GM13977 (cell line): ENCODE data around the gene CTSO.
"Not testable (repeated sequence)": the region's sequence is repeated elsewhere in the genome, so short reads cannot be mapped to it uniquely, and the experiment has no call there.

Source experiments
- DNase-seq: peaks from one replicate; pipeline ENCODE4 v3.0.0; 2012; ENCODE audit warnings: low spot score
- in situ Hi-C: fragments of 300-500 bp; cut with MboI; formaldehyde crosslinking; loops from one replicate; pipeline ENCODE4 v1.12.0; 2022; ENCODE audit warnings: low sequenced_read_pairs, low pct_unique_long_range_greater_than_20kb, mixed read lengths, inconsistent platforms; ENCODE audit not compliant: unreplicated experiment
- TF ChIP-seq, protein P1 (sequence below): IDR thresholded peaks from 2 replicates; pipeline ENCODE4 v1.5.1; 2012; ENCODE audit warnings: mild to moderate bottlenecking, control low read depth; ENCODE audit not compliant: insufficient read depth; ENCODE audit errors: extremely low read depth, missing control alignments

Gene CTSO

DNA sequence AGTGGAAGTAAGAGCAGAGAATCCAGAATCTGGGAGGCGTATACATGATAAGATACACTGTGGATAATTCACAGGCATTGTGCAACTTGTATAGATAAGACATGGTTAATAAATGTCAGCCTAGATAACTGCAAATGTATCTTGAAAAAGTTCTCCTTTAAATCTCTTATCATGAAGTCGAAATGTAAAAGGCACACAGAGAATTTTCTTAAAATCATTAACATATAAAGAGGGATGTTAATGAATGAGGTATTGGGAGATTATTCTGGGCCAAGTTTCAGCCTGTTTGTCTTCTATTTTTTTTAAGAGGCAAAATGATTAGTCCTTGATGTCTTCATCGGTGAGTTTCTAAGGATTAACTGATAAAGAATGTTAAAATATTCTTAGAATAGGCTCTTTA is 49.3 kb downstream of the CTSO start:
- in situ Hi-C loops: no loop called here

DNA sequence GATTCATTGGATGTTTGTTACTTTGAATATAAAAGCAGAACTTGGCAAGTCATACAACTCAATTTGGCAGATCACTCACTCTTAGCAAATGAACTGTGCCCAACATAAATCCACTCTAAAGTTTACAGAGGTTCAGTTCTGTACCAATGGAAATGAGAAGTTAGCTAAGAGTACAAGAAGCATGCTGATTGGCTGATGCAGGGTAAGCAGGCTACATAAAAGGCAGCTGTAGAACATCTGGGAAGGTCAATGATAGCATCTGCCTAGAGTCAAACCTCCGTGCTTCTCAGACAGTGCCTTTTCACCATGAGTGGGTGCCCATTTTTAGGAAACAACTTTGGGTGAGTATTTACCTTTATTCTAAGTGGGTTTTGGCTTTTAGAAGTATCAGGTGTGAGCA is 50.2 kb downstream of the CTSO start, which contains the start of gene TDO2:
TDO2 (plus strand) TSS at position 244 of the 400 bp plus-strand sequence; CDS start at position 307, 63 bp downstream.
- in situ Hi-C loops: no loop called here
- DNase-seq: no peak
- TF ChIP-seq, protein P1, sequence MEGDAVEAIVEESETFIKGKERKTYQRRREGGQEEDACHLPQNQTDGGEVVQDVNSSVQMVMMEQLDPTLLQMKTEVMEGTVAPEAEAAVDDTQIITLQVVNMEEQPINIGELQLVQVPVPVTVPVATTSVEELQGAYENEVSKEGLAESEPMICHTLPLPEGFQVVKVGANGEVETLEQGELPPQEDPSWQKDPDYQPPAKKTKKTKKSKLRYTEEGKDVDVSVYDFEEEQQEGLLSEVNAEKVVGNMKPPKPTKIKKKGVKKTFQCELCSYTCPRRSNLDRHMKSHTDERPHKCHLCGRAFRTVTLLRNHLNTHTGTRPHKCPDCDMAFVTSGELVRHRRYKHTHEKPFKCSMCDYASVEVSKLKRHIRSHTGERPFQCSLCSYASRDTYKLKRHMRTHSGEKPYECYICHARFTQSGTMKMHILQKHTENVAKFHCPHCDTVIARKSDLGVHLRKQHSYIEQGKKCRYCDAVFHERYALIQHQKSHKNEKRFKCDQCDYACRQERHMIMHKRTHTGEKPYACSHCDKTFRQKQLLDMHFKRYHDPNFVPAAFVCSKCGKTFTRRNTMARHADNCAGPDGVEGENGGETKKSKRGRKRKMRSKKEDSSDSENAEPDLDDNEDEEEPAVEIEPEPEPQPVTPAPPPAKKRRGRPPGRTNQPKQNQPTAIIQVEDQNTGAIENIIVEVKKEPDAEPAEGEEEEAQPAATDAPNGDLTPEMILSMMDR: no peak

More for the DNA sequence above, 49.3 kb downstream of the CTSO start:
- TF ChIP-seq, protein P1: no peak
- no peak for DNase-seq

- no peak for DNase-seq
- in situ Hi-C loops: no loop called here
- TF ChIP-seq, protein P1: no peak
Observed at GRCh38 chr4:155901013-155901412, 52.7 kb downstream of the CTSO start.

- in situ Hi-C loops: no loop called here
- TF ChIP-seq, protein P1: no peak
- DNase-seq: no peak
Observed at GRCh38 chr4:155900381-155900780, 53.3 kb downstream of the CTSO start.

DNA sequence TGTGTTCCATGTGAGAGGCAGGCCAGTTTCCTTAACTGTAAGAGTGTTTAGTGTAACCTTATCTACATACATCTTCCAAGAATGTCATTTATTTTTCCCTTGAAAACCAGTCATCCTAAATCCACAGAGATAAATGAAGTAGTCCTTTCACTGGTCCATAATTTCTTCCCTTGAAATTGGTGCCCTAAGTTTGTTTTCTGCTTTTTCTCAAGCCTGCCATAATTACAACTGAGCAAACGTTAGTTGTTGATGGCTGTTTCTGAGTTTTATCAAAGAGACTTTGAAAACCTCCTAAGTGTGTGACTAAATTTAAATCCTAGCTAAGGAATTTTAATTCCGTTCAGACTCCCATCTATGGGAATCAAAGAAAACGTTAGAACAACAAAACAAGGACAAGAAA is 53.8 kb downstream of the CTSO start:
- TF ChIP-seq, protein P1: no peak
- DNase-seq: no peak
- in situ Hi-C loops: no loop called here

GRCh38 chr4:155898371-155898770 is 55.3 kb downstream of the CTSO start:
- in situ Hi-C loops, DNase-seq: not testable (repeated sequence)

- no peak for DNase-seq
- in situ Hi-C loops: no loop called here
- TF ChIP-seq, protein P1: no peak
Observed at GRCh38 chr4:155891058-155891457, 62.6 kb downstream of the CTSO start.
